GM19467 (cell line): ENCODE measurements around the gene LSP1.
"Not testable (repeated sequence)": the region's sequence is repeated elsewhere in the genome, so short reads cannot be mapped to it uniquely, and the experiment has no call there.

Experiments
- ATAC-seq: cut with Tn5 transposase; IDR thresholded peaks from one replicate; pipeline ENCODE4 v1.9.1; 2021; ENCODE audit warnings: mild to moderate bottlenecking, moderate library complexity; ENCODE audit not compliant: unreplicated experiment

LSP1 gene, protein sequence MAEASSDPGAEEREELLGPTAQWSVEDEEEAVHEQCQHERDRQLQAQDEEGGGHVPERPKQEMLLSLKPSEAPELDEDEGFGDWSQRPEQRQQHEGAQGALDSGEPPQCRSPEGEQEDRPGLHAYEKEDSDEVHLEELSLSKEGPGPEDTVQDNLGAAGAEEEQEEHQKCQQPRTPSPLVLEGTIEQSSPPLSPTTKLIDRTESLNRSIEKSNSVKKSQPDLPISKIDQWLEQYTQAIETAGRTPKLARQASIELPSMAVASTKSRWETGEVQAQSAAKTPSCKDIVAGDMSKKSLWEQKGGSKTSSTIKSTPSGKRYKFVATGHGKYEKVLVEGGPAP

DNA sequence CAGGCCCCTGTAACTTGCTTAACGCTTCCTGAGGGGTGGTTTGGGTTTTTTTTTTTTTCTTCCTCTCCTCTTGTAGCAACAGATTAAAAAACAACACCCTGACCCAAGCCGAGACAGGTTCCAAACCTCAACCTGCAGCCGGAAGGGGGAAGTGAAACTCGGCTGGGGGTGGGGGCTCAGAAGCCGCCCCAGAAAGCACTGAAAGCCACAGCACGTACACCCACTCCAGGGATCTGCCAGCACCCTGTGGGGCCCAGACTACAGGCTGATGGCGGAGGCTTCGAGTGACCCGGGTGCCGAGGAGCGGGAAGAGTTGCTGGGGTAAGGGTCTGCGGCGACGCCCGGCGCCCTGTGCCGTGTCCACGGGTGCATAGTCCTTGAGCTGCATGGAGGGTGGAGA lies at the start of gene LSP1:
TSS of gene LSP1 (plus strand) at position 208 of the 400 bp plus-strand sequence. CDS start at position 269, 61 bp downstream.
- ATAC-seq, result peak; percentile 35

DNA sequence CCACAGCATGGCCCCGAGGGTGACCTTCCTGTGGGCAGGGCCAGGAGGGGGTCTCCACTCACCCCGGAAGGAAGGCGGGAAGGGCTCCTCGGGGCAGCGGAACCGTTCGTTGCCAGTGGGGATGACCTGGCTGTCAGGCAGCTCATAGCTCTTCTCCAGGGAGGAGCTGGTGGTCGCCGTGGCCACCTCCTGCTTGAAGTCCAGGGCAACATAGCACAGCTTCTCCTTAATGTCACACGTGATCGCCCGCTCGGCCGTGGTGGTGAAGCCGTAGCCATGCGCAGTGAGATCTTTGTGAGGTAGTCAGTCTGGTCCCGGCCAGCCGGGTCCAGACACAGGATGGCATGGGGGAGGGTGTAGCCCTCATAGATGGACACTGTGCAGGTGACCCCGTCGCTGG lies 49.6 kb upstream of the LSP1 start:
- ATAC-seq, result no peak

DNA sequence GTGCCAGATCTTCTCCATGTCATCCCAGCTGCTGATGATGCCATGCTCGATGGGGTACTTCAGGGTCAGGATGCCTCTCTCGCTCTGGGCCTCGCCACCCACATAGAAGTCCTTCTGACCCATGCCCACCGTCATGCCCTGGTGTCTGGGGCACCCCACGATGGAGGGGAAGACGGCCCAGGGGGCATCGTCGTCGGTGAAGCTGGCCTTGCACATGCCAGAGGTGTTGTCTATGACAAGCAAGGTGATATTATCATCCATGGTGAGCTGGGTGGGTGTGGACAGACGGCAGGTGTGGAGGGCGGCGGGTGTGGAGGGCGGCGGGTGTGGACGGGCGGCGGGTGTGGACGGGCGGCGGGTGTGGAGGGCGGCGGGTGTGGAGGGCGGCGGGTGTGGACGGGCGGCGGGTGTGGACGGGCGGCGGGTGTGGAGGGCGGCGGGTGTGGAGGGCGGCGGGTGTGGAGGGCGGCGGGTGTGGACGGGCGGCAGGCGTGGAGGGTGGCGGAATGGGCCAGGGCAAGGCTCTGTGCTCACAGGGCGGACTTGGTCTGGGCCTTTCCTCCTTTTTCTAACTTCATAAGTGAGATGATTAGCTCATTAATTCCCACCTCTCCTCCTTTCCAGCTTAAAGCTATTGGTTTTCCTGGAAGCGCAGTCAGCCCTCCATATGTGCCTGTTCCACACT lies 48.9 kb upstream of the LSP1 start:
- ATAC-seq, result not testable (repeated sequence)

DNA sequence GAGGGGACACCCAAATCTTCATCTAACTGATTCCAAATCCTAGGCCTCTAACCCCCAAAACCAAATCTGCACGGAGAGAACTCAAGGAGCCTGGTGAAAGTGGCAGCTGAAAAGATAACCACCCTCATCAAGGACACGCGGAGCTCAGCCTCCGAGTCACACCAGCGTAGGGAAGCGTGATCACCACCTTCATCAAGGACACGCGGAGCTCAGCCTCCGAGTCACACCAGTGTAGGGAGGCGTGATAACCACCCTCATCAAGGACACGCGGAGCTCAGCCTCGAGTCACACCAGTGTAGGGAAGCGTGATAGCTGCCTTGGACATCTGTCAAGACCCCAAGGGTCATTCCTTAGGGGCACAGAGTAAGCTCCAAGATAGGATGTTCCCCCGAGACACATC lies 47.4 kb upstream of the LSP1 start:
- no peak for ATAC-seq

DNA sequence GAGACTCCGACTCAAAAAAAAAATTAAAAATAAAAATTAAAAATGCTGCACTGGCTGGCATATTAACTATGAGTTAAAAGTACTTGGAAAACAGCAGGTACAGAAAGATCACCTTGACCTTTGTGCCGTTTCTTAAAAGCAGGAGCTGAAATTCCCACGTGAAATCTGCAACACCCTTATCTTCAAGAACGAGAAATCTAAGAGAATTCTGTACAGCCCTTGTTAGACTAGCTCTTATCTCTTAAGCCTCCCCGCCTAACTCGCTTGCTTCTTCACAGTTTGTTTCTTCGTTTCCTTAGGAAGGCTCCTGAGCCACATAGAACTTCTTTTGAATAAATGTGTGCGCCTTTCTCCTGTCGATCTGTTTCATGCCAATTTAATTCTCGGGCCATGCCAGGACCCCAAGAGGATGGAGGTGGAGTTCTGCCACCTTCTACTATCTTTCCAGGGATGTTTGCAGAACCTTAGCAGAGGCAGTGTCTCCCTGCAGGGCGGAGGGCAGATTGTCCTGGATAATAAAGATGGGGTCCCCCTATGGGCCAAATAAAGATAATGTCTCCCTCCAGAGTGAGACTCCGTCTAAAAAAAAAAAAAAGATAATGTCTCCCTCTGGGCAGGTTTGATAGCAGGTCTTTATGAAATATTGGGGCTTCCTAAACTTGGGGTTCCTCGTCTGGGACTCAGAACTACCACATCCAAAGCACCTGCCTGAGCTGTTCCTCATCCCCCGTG lies 45.5 kb upstream of the LSP1 start:
- ATAC-seq, result no peak

DNA sequence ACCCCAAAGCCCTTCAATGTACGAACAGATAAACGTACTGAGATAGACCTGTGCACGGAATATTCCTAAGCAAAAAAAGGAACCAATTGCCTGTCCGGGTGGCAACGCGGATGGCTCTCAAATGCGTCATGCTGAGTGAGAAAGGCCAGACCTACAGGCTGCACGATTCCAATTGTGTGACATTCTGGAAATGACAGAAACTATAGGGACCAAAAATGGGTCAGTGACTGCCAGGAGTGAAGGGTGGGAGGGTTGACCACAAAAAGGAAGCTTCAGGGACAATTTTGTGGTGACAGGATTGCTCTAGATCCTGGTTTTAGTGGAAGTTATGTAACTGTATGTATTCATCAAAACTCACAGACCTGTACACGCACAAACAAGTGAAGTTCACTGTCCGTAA lies 42.1 kb upstream of the LSP1 start:
- ATAC-seq, result no peak

DNA sequence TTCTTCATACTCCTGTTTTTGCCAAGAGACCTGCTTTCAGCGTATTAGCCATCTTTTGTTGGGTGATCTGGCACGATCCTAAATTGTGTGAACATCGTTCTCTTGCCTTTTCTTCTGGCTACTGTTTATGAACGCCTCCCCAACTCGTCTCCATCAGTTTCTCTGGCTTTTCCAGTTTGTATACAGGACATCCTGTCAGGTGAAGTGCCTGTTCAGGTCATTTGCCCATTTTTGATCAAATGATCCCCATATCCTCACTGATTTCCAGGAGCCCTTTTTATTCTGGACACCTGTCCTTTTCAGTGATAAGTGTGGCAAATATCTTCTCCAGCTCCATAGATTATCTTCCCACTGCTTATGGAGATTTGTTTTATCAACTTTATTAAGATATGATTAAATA lies 40.6 kb upstream of the LSP1 start:
- ATAC-seq, result no peak

DNA sequence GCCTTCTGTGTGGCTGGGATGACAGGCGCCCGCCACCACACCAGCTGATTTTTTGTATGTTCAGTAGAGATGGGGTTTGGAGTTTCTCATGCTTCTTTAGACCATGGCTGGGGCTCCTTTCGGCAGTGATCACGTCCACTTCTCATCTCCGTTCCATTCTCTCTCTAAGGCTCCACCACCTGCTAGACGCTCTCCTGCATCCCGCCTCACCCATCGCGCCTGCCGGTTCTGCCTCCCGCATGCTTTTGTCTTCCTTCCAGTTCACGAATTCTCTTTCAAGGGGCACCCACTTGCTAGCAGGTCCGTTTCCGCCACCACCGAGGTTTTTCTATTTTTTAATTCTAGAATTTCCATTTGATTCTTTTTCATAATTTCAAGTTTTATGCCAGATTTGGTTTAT lies 40.1 kb upstream of the LSP1 start:
- no peak for ATAC-seq

DNA sequence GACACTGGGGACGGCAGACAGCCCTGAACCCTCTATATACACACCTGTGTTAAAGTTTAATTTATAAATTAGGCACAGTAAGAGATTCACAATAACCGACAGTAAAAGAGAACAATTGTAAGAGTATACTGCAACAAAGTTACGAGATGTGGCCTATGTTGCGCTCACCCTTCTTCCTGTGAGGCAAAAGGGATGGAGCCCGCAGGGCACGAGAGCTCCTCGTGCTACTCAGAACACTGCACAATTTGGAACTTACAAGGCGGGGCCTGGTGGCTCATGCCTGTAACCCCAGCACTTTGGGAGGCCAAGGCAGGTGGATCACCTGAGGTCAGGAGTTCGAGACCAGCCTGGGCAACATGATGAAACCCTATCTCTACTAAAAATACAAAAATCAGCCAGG lies 39.5 kb upstream of the LSP1 start:
- ATAC-seq, result not testable (repeated sequence)

DNA sequence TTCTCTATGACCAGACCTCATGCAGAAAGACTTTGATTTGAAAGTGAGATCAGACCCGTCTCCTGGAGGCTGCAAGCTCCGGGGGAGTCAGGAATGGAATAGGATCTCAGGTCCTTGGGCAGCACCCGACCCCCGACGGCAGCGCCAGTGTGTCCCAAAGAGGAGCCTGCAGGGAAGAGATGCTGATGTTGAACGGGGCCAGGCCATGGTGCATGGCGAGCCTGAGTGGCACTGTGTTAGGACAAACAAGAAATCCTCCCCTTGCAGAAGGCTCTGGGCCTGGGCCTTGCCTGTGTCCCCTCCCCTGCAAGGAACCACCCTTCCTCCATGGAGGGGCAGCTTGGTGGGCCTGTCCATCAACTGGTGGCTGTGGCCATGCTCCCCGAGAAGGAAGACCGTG lies 38.2 kb upstream of the LSP1 start:
- no peak for ATAC-seq

DNA sequence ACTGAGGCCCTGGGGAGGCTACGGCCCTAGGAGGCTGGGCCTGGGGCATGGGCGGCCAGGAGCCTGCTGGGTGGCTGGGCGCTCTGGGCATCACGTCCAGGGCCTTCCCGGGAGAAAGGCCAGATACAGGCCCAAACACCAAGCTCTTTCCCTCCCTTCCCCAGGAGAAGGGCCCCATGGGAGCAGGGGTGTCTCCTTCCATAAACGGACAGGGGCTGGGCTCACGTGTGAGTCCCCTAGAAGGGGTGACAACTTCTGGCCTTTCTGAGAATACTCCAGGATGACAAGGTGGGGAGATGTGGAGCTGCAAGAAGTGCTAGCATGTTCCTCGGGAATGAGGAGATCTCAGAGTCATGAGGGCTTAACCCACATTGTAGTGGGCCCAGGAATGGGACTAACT lies 37.6 kb upstream of the LSP1 start:
- no peak for ATAC-seq

DNA sequence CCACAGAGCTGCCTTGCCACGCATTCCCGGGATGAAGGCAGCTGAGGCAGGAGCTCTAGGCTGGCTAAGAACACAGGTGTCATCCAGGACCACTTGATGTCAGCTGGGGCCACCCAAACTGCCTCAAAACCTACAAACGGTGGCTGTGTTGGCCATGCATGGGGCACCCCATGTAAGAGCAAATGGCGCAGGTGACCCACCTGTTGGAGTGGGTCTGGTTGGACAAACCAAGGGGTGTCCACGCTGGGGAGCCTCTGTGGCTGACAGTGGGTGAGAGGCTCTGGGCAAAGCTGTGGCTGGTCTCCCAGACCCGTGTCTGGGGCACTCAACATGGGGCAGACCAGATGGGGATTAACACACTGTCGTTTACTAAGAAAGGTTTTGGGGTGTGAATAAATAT lies 37.1 kb upstream of the LSP1 start:
- ATAC-seq, result no peak

DNA sequence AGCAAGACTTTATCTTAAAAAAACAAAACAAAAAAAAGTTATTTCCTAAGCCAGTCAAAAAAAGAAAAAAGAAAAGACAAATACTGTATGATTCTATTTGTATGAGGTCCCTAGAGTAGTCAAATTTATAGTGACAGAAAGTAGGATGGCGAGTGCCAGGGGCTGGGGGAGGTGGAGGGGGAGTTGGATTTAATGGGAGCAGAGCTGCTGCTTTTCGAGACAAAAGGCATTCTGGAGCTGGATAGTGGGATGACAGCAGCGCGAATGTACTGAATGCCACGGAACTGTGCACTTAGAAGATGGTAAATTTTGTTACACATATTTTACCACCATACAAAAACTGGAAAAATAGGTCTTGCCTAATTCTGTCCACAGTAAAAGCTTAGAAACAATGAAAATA lies 35.9 kb upstream of the LSP1 start:
- ATAC-seq, result no peak

DNA sequence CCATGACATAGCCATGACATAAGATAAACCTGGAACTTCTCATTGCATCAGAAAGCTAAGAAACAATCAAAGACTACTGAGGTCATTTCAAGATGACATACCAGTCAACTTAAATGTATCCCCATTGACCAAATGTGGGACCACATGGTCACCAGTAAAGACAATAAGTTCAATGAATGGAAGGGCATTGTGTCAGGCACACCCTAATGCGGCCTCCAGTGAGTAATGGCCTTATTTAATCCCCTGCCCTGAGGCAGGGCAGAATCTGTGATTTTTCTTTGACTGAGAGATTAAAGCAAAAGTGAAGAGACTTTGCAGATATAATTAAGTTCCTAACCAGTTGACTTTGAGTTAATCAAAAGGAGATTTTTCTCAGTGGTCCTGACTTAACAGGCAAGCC lies 35.4 kb upstream of the LSP1 start:
- no peak for ATAC-seq

DNA sequence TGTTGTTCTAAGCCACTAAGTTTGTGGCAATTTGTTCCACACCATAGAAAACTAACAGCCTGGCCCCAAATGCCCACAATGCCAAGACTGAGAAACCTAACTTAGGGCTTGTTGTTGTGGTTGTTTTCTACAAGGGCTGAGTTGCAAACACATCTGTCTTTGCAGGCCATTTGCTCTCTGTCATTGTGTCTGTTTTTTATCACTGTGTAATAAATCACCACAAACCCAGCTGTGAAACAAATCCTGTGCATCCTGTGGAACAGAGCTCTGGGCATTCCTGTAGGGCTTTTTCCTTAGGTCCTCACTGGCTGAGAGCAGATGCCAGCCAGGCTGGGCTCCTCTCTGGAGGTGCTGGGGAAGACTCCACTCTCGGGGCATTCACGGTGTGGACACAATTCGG lies 33.8 kb upstream of the LSP1 start:
- no peak for ATAC-seq

DNA sequence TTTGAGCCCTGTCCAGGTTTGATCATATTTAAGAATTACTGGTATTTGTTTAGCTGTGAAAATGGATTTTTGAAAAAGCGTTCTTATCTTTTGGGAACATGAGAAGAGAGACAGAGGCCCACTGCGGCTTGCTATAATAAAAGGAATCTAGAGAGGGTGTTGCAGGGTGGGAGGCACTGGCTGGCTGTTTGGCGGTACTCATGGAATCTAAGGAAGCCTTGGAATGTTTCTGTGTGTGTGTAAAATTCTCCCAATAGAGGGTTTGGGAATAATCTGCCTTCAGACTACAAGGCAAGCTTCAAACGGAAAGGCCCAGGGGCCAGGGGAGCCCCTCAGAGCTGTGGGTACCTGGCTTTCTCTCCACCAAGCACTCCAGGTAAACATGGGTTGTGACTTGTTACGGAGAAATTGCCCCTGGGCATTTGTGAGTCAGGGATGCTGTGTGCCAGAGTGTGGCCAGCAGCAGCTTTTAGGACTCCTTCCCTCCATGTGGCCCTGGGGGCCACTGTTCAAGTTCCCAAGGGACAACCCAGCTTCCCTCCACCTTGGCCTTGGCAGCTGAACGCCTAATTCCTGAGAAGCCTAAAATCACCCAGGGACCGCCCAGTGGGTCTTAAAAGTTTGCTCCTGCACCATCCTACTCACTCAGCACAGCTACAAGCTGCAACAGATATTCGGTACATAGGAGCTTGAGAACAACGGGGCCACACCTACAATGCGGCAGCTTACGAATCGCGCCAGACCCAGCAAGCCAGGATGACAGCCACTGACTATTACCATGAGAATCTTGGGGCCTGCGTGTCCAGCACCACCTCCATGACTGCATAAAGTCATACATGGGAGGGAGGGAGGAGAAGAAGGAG lies 32.2 kb upstream of the LSP1 start:
- no peak for ATAC-seq

DNA sequence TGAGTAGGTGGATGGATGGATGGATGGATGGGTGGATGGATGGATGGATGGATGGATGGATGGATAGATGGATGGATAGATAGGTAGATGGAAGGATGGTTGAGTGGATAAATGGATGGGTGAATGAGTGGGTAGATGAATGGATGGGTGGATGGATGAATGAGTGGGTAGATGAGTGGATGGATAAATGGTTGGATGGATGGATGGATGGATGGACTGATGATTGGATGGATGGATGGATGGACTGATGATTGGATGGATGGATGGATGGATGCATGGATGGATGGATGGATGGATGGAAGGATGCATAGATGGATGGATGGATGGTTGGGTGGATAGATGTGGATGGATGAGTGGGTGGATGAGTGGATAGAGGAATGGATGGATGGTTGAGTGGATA lies 31.3 kb upstream of the LSP1 start:
- no peak for ATAC-seq

DNA sequence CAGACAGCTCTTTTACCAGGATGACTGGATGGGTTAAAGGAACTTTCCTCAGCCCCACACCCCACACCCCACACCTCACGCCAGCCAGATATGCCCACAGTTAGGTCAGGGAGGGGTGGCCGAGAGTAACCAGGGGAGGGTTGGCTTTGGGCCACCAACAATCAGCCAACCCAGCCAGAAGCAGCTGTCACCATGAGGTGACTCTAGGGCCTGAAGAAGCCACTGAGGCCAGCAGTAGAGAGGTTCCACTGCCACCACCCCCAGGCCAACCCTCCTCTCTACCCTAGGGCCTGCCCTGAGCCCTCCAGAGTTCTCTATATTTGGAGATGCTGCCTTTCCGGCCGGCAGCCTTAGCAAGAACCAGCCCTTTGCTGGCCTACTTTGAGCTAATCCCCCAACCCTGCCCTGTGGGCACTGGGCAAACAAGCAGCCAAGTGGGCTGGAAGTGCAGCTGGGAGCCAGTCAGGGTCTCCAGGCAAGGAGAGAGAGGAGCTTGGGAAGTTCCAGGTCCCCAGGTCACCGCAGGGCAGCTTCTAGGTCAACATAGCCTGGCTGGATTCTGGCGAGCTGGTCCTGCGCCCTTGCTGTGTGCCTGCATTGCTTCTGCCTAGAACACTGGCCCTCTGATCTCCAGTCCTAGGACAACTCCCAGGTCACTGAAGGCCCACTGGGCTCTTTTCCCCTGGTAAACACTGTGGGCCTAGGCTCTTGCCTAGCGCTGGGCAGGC lies 30.1 kb upstream of the LSP1 start:
- ATAC-seq, result no peak

DNA sequence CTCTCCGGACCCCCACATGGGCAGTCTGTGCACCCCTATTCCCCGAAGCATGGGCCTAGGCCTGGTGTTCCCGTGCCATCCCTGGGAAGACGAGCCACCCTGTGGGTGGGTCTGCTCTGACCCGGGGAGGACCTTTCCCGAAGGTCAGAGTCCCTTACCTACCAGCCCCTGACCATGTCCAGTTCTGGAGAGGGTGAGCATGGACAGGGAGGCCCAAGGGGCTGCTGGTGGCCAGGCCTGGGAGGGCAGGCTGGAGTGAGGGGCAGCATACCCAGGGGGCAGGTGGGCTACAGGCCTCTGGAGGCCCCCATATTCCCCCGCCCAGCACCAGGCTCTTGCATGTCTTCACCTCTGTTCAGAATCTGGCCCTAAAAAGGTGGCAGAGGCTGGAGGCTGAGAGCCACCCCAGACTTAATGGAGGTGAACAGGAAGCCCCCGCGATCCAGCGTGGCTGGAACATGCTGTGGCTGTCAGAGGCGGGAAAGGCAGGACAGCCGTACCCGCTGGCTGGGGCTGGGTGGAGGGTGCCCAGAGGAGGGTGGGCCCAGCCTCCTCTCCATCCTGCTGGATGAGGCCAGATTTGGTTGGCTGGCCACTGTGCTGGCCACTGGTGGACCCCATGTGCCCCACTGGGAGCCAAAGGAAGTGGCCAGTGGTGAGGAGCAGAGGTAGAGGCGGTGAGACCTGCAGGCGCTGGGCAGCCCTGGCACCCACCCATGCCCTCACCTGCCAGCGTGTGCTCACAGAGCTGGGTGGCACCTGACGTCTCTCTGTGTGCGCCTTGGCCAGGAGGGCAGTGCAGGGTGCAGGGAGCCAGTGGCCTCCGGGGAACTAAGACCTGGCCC lies 29.3 kb upstream of the LSP1 start:
- no peak for ATAC-seq
